ENCODE results near the gene ATG10.

ATG10 gene

GRCh38 chr5:82142217-82142841 is 170.5 kb downstream of the ATG10 start:
- H3F3A ChIP-seq (ENCODE audit: insufficient read depth, low read length), result no peaks in the 10 kb centered on the region
- no peaks in the 10 kb centered on the region for H3K9me2 ChIP-seq (ENCODE audit: low read depth, low read length)
- no peaks in the 10 kb centered on the region for H3K9me3 ChIP-seq (ENCODE audit: low read length)
- H3K36me3 ChIP-seq (ENCODE audit: insufficient read depth, low read length), result no peaks in the 10 kb centered on the region
- H3K27ac ChIP-seq (ENCODE audit: low read depth, low read length, poor library complexity, severe bottlenecking), result no peak overlapping the region
- H3K9ac ChIP-seq (ENCODE audit: low read length), result no peak overlapping the region
- H2AFZ ChIP-seq (ENCODE audit: low read length), result no peak overlapping the region
- no peaks in the 10 kb centered on the region for H3K79me2 ChIP-seq (ENCODE audit: insufficient read depth, low read length)
- no peak overlapping the region for H3K4me3 ChIP-seq (ENCODE audit: low read depth, low read length, poor library complexity, severe bottlenecking)
- H3K27me3 ChIP-seq (ENCODE audit: insufficient read depth, low read length), result no peaks in the 10 kb centered on the region
- no peak for TF ChIP-seq CTCF (IDR thresholded peaks at IDR 0.05; ENCODE audit: low read length)
- no peaks in the 10 kb centered on the region for H3K4me1 ChIP-seq (ENCODE audit: insufficient read depth, low read length, severe bottlenecking)
- H4K20me1 ChIP-seq (ENCODE audit: insufficient read depth, low read length), result no peaks in the 10 kb centered on the region
- H3K4me2 ChIP-seq (ENCODE audit: low read length), result no peak overlapping the region

GRCh38 chr5:82142928-82143577 is 171.2 kb downstream of the ATG10 start:
- no peaks in the 10 kb centered on the region for H3K27me3 ChIP-seq (ENCODE audit: insufficient read depth, low read length)
- no peaks in the 10 kb centered on the region for H3K79me2 ChIP-seq (ENCODE audit: insufficient read depth, low read length)
- H3K4me2 ChIP-seq (ENCODE audit: low read length), result no peak overlapping the region
- H2AFZ ChIP-seq (ENCODE audit: low read length), result no peak overlapping the region
- H3K36me3 ChIP-seq (ENCODE audit: insufficient read depth, low read length), result no peaks in the 10 kb centered on the region
- no peak overlapping the region for H3K9ac ChIP-seq (ENCODE audit: low read length)
- no peaks in the 10 kb centered on the region for H3F3A ChIP-seq (ENCODE audit: insufficient read depth, low read length)
- H4K20me1 ChIP-seq (ENCODE audit: insufficient read depth, low read length), result no peaks in the 10 kb centered on the region
- H3K9me3 ChIP-seq (ENCODE audit: low read length), result no peaks in the 10 kb centered on the region
- no peaks in the 10 kb centered on the region for H3K9me2 ChIP-seq (ENCODE audit: low read depth, low read length)
- TF ChIP-seq CTCF (IDR thresholded peaks at IDR 0.05; ENCODE audit: low read length) (no peak), EZH2 (IDR thresholded peaks at IDR 0.05; ENCODE audit: borderline replicate concordance, low read length) (no peak)
- H3K4me3 ChIP-seq (ENCODE audit: low read depth, low read length, poor library complexity, severe bottlenecking), result no peak overlapping the region
- H3K4me1 ChIP-seq (ENCODE audit: insufficient read depth, low read length, severe bottlenecking), result no peaks in the 10 kb centered on the region
- no peak overlapping the region for H3K27ac ChIP-seq (ENCODE audit: low read depth, low read length, poor library complexity, severe bottlenecking)

GRCh38 chr5:82147860-82148573 is 176.2 kb downstream of the ATG10 start:
- no peak for TF ChIP-seq CTCF (IDR thresholded peaks at IDR 0.05; ENCODE audit: low read length)
- no peak for TF ChIP-seq EZH2 (IDR thresholded peaks at IDR 0.05; ENCODE audit: borderline replicate concordance, low read length)
- Histone ChIP-seq H3K4me1 (ENCODE audit: insufficient read depth, low read length, severe bottlenecking) (no peaks in the 10 kb centered on the region), H3K79me2 (ENCODE audit: insufficient read depth, low read length) (no peaks in the 10 kb centered on the region), H3K36me3 (ENCODE audit: insufficient read depth, low read length) (no peaks in the 10 kb centered on the region), H3K4me2 (ENCODE audit: low read length) (no peak overlapping the region), H4K20me1 (ENCODE audit: insufficient read depth, low read length) (no peaks in the 10 kb centered on the region), H2AFZ (ENCODE audit: low read length) (no peak overlapping the region), H3K9me2 (ENCODE audit: low read depth, low read length) (no peaks in the 10 kb centered on the region), H3K27me3 (ENCODE audit: insufficient read depth, low read length) (no peaks in the 10 kb centered on the region), H3K9ac (ENCODE audit: low read length) (no peak overlapping the region), H3K9me3 (ENCODE audit: low read length) (no peaks in the 10 kb centered on the region), H3K27ac (ENCODE audit: low read depth, low read length, poor library complexity, severe bottlenecking) (no peak overlapping the region), H3K4me3 (ENCODE audit: low read depth, low read length, poor library complexity, severe bottlenecking) (no peak overlapping the region), H3F3A (ENCODE audit: insufficient read depth, low read length) (no peaks in the 10 kb centered on the region)

Measured in OCI-LY1 (cell line).